HepG2 (cell line): ENCODE measurements around the gene ITPR1. TPM values are rescaled to one million over a fixed set of nuclear protein-coding genes. Genes with fewer than 3 reads are reported as not detected.

Source experiments
- ATAC-seq: fragments of 200-7000 bp; cut with Tn5 transposase; 3 replicates; pipeline ENCODE4 v1.9.1; 2020; ENCODE audit warnings: mild to moderate bottlenecking, moderate library complexity
- BruUV-seq: library from RNA; stranded (reverse); fragments of 400-500 nt; replicated peaks from 2 replicates; lab custom pipeline; 2021; lab: Mats Ljungman, UMichigan
- CTCF ChIA-PET: fragments of 300-600 bp; formaldehyde crosslinking; extraction: SDS; loops from one replicate; lab custom pipeline; 2021; ENCODE audit warnings: low total read pairs, inconsistent platforms, low intra/inter-chr PET ratio; lab: Yijun Ruan, JAX
- POLR2A ChIA-PET: fragments of 350-600 bp; sonication (Branson Sonifier 250); formaldehyde crosslinking; loops from one replicate; lab custom pipeline; 2020; ENCODE audit warnings: antibody characterized with exemption, inconsistent platforms; lab: Yijun Ruan, JAX
- DNase-seq: peaks from one replicate; pipeline ENCODE4 v3.0.0-alpha.2; 2015; ENCODE audit warnings: low spot score
- FAIRE-seq: peaks from 3 replicates; lab custom pipeline; 2011; peaks lifted over from hg19 to GRCh38; lab: Jason Lieb, UNC
- H2AFZ ChIP-seq: one replicate; pipeline ENCODE4 v1.6.1; 2011; ENCODE audit warnings: low read length, inconsistent platforms
- H3K27ac ChIP-seq: fragments of 300-600 bp; 3 replicates; pipeline ENCODE4 v1.8.0; 2011; ENCODE audit warnings: mixed run types, mild to moderate bottlenecking, mixed read lengths, low read length, inconsistent platforms; ENCODE audit not compliant: insufficient read depth; ENCODE audit errors: extremely low read length
- H3K27me3 ChIP-seq, 2 experiments: fragments of 200-600 bp in 1 of 2; 2 replicates in 1 of 2; 3 replicates in 1 of 2; pipeline versions ENCODE4 v1.6.0 to v1.8.0; 2011; ENCODE audit warnings: low read length in 2 of 2, mild to moderate bottlenecking in 2 of 2, moderate library complexity in 2 of 2, inconsistent platforms in 1 of 2; ENCODE audit not compliant: insufficient read depth in 2 of 2, control insufficient read depth in 1 of 2
- H3K36me3 ChIP-seq, 2 experiments: fragments of 200-600 bp in 1 of 2; replicated peaks in 1 of 2; 2 replicates in 1 of 2; 3 replicates in 1 of 2; pipeline versions ENCODE4 v1.5.1 to v1.8.0; 2011; ENCODE audit warnings: low read length in 2 of 2, inconsistent platforms in 1 of 2; ENCODE audit not compliant: insufficient read depth in 2 of 2, control insufficient read depth in 1 of 2
- H3K4me1 ChIP-seq: 2 replicates; pipeline ENCODE4 v1.5.1; 2012; ENCODE audit warnings: low read length, inconsistent platforms; ENCODE audit not compliant: insufficient read depth
- H3K4me2 ChIP-seq: 2 replicates; pipeline ENCODE4 v1.6.0; 2011; ENCODE audit warnings: low read depth, low read length, inconsistent platforms
- H3K4me3 ChIP-seq, 3 experiments: fragments of 200-600 bp in 1 of 3; sonication (generic), shearing (Covaris generic) in 1 of 3; replicated peaks in 1 of 3; 2 replicates each; pipeline ENCODE4 v1.5.1; 2011 to 2016; ENCODE audit warnings: low read length in 3 of 3, inconsistent platforms in 2 of 3, low read depth in 2 of 3, mild to moderate bottlenecking in 2 of 3, control low read depth in 1 of 3, mixed read lengths in 1 of 3; ENCODE audit not compliant: insufficient read depth in 1 of 3
- H3K79me2 ChIP-seq: one replicate; pipeline ENCODE4 v1.6.1; 2011; ENCODE audit warnings: low read length, inconsistent platforms; ENCODE audit not compliant: insufficient read depth
- H3K9ac ChIP-seq: 2 replicates; pipeline ENCODE4 v1.6.0; 2011; ENCODE audit warnings: mild to moderate bottlenecking, low read depth, low read length, inconsistent platforms; ENCODE audit not compliant: insufficient read depth
- H3K9me3 ChIP-seq: 2 replicates; pipeline ENCODE4 v1.5.1; 2012; ENCODE audit warnings: mild to moderate bottlenecking, low read length
- H4K20me1 ChIP-seq: 2 replicates; pipeline ENCODE4 v1.6.0; 2011; ENCODE audit warnings: inconsistent platforms, mild to moderate bottlenecking, low read length, moderate library complexity; ENCODE audit not compliant: insufficient read depth
- LRRFIP1 ChIP-seq: sonication (generic); formaldehyde crosslinking; conservative IDR thresholded peaks from 2 replicates; pipeline ENCODE4 v1.4.0; 2020; ENCODE audit warnings: missing genetic modification reagents
- SP1 ChIP-seq, 2 experiments: fragments of 450-650 bp in 1 of 2; sonication (generic) in 1 of 2; formaldehyde crosslinking in 1 of 2; IDR thresholded peaks; 2 replicates each; pipeline versions ENCODE4 v1.4.0 to v1.6.1; 2016 to 2020; ENCODE audit warnings: missing genetic modification reagents in 1 of 2
- TAF15 ChIP-seq: fragments of 200-400 bp; formaldehyde crosslinking; IDR thresholded peaks from one replicate; pipeline ENCODE4 v1.6.1; 2018; ENCODE audit warnings: mild to moderate bottlenecking, low read depth, low read length; ENCODE audit not compliant: poor library complexity, severe bottlenecking
- ZBTB26 ChIP-seq: IDR thresholded peaks from 2 replicates; pipeline ENCODE4 v1.6.1; 2016; ENCODE audit warnings: missing compliant biosample characterization, missing genetic modification reagents, borderline replicate concordance
- ZMYM2 ChIP-seq: sonication (generic); formaldehyde crosslinking; IDR thresholded peaks from 2 replicates; pipeline ENCODE4 v1.8.0; 2022; ENCODE audit warnings: mild to moderate bottlenecking, missing genetic modification reagents
- ZNF570 ChIP-seq: sonication (generic); formaldehyde crosslinking; IDR thresholded peaks from 2 replicates; pipeline ENCODE4 v1.4.0; 2020; ENCODE audit warnings: mild to moderate bottlenecking, missing genetic modification reagents, borderline replicate concordance
- WGBS: methylation state at CpG from one replicate; pipeline ENCODE4 v1.1.6; 2017; ENCODE audit warnings: low lambda C conversion rate; 5-methylcytosine and 5-hydroxymethylcytosine counted together
- in situ Hi-C: cut with HindIII; loops from 2 replicates; pipeline ENCODE4 v1.10.0; 2017; ENCODE audit warnings: low pct_unique_long_range_greater_than_20kb; ENCODE audit not compliant: extremely low pct_ligation_motif_present
- intact Hi-C: fragments of 100-400 bp; cut with micrococcal nuclease; formaldehyde crosslinking; loops from one replicate; pipeline ENCODE4 v1.10.0; 2022; ENCODE audit not compliant: unreplicated experiment
- polyA plus RNA-seq, 8 experiments: library from polyadenylated mRNA; depleted of rRNA in 3 of 8; stranded (reverse) in 7 of 8; unstranded in 1 of 8; fragments of >200 nt; fragmentation: Illumina TruSeq in 4 of 8; extraction: Trizol in 4 of 8; gene quantifications; 2 replicates each; pipeline versions ENCODE4 v1.2.1 to v1.2.3, GENCODE V29; 2011 to 2016; ENCODE audit warnings: low read depth in 4 of 8, missing spikeins in 1 of 8, mixed read lengths in 1 of 8; ENCODE audit not compliant: insufficient read depth in 1 of 8
- total RNA-seq, 5 experiments: library from RNA; depleted of rRNA; stranded (reverse); fragments of >200 nt; fragmentation: Illumina TruSeq; extraction: Trizol; gene quantifications; 2 replicates each; pipeline ENCODE4 v1.2.3, GENCODE V29; 2016; ENCODE audit warnings: low read depth in 1 of 5

The ITPR1 gene
- total and polyA plus RNA-seq, 2 of the 13 experiments (the other 11 are each of a cell fraction or from before 2014, with no cell fraction given), result 10.0 to 11.4 TPM

- BruUV-seq, result no TSS peak
- WGBS, result 94% methylated on average over 6 of the region's 6 CpGs
- Histone ChIP-seq H3K27me3 (no peaks in the 10 kb centered on the region), H3K36me3 (no peaks in the 10 kb centered on the region), H3K27ac (no peak overlapping the region), H3K79me2 (no peaks in the 10 kb centered on the region), H3K4me1 (no peaks in the 10 kb centered on the region), H3K9ac (no peak overlapping the region), H3K4me3 (no peak overlapping the region), H2AFZ (no peak overlapping the region), H3K4me2 (no peak overlapping the region), H3K9me3 (no peaks in the 10 kb centered on the region), H4K20me1 (no peaks in the 10 kb centered on the region)
- DNase-seq (no peak), ATAC-seq (no peak), FAIRE-seq (no peak)
- intact Hi-C loops, result no loop called here
- in situ Hi-C loops, result no loop called here
- CTCF ChIA-PET, result no interaction called here
- POLR2A ChIA-PET, result no interaction called here
- no peak for TF ChIP-seq ZBTB26
- no peak for TF ChIP-seq ZMYM2 (CRISPR knock-in tag)
- no peak for TF ChIP-seq TAF15
- TF ChIP-seq ZNF570 (CRISPR knock-in tag), result no peak
- TF ChIP-seq SP1 (IDR thresholded peaks at IDR 0.05), result no peak
- TF ChIP-seq SP1 (CRISPR knock-in tag; IDR thresholded peaks at IDR 0.05), result no peak
- TF ChIP-seq LRRFIP1 (CRISPR knock-in tag), result no peak
These were observed 90.3 kb downstream of the ITPR1 start for GRCh38 chr3:4583416-4583815.
